Measurements from ENCODE around the gene AUTS2.

Gene AUTS2

GRCh38 chr7:69756235-69756634, 158.0 kb downstream of the AUTS2 start:
- ChIA-PET CTCF (interaction anchor here (1.2 kb wide), 1 partner anchor 17 kb away, joined by 3 read pairs; no protein-coding TSS in a partner anchor), POLR2A (no interaction called here)
- no peak overlapping the region for H3K4me3 ChIP-seq (ENCODE audit: low read depth, low read length)
- peak; percentile 65 for DNase-seq (ENCODE audit: low read depth, low spot score)
- no peak for TF ChIP-seq CTCF (IDR thresholded peaks at IDR 0.05; ENCODE audit: insufficient read depth, low read length, missing control alignments)

- no peak for TF ChIP-seq CTCF (IDR thresholded peaks at IDR 0.05; ENCODE audit: insufficient read depth, low read length, missing control alignments)
- H3K4me3 ChIP-seq (ENCODE audit: low read depth, low read length) = no peak overlapping the region
- ChIA-PET POLR2A (no interaction called here), CTCF (no interaction called here)
- no peak for DNase-seq (ENCODE audit: low read depth, low spot score)
Observed at GRCh38 chr7:69757528-69757927, 159.3 kb downstream of the AUTS2 start.

- TF ChIP-seq CTCF (IDR thresholded peaks at IDR 0.05; ENCODE audit: insufficient read depth, low read length, missing control alignments) = no peak
- CTCF ChIA-PET = interaction anchor here (1.1 kb wide), 1 partner anchor 10 kb away, joined by 3 read pairs; no protein-coding TSS in a partner anchor
- POLR2A ChIA-PET = no interaction called here
- DNase-seq (ENCODE audit: low read depth, low spot score) = no peak
- H3K4me3 ChIP-seq (ENCODE audit: low read depth, low read length) = no peak overlapping the region
Observed at GRCh38 chr7:69757981-69758430, 159.7 kb downstream of the AUTS2 start.

GRCh38 chr7:69759373-69759772, 161.1 kb downstream of the AUTS2 start:
- no peak overlapping the region for H3K4me3 ChIP-seq (ENCODE audit: low read depth, low read length)
- no peak for DNase-seq (ENCODE audit: low read depth, low spot score)
- ChIA-PET POLR2A (no interaction called here), CTCF (interaction anchor here (1.1 kb wide), 1 partner anchor 11 kb away, joined by 3 read pairs; no protein-coding TSS in a partner anchor)
- no peak for TF ChIP-seq CTCF (IDR thresholded peaks at IDR 0.05; ENCODE audit: insufficient read depth, low read length, missing control alignments)

GRCh38 chr7:69761290-69761922, 163.1 kb downstream of the AUTS2 start:
- ChIA-PET CTCF (interaction anchor here (1.2 kb wide), 1 partner anchor 12 kb away, joined by 3 read pairs; no protein-coding TSS in a partner anchor), POLR2A (no interaction called here)
- no peak overlapping the region for H3K4me3 ChIP-seq (ENCODE audit: low read depth, low read length)
- DNase-seq (ENCODE audit: low read depth, low spot score) = no peak
- TF ChIP-seq CTCF (IDR thresholded peaks at IDR 0.05; ENCODE audit: insufficient read depth, low read length, missing control alignments) = no peak

GRCh38 chr7:69762821-69763352, 164.6 kb downstream of the AUTS2 start:
- ChIA-PET POLR2A (interaction anchor here (0.6 kb wide), 1 partner anchor 13 kb away, joined by 5 read pairs; no protein-coding TSS in a partner anchor), CTCF (no interaction called here)
- no peak for TF ChIP-seq CTCF (IDR thresholded peaks at IDR 0.05; ENCODE audit: insufficient read depth, low read length, missing control alignments)
- no peak overlapping the region for H3K4me3 ChIP-seq (ENCODE audit: low read depth, low read length)
- no peak for DNase-seq (ENCODE audit: low read depth, low spot score)
